HG02973 (cell line): ENCODE results near the gene RGS6.

Experiments
- ATAC-seq: cut with Tn5 transposase; IDR thresholded peaks from one replicate; pipeline ENCODE4 v1.9.1; 2021; ENCODE audit warnings: moderate library complexity; ENCODE audit not compliant: unreplicated experiment

The RGS6 gene

DNA sequence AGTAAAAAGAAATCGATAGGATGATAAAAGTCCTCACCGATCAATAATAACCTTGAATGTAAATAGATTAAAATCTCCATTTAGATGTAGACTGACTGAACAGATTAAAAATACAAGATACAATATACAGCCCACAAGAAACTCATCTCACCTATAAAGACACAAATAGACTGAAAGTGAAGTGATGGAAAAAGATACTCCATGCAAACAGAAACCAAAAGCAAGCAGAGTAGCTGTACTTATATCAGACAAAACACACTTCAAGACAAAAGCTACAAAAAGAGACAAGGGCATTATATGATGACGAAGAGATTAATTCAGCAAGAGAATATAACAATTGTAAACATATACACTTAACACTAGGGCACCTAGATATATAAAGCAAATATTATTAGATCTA lies 444.8 kb downstream of the RGS6 start:
- no peak for ATAC-seq

DNA sequence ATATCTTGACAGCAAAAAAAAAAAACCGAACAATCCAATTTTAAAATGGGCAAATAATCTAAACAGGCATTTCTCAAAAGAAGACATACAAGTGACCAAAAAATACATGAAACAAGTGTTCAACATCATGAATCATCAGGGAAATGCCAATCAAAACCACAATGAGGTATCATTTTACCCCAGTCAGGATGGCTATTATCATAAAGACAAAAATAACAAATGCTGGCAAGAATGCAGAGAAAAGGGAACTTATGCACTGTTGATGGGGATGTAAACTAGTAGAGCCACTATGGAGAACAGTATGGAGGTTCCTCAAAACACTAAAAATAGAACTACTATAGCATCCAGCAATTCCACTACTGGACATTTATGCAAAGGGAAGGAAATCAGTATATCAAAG lies 448.2 kb downstream of the RGS6 start:
- ATAC-seq: no peak

DNA sequence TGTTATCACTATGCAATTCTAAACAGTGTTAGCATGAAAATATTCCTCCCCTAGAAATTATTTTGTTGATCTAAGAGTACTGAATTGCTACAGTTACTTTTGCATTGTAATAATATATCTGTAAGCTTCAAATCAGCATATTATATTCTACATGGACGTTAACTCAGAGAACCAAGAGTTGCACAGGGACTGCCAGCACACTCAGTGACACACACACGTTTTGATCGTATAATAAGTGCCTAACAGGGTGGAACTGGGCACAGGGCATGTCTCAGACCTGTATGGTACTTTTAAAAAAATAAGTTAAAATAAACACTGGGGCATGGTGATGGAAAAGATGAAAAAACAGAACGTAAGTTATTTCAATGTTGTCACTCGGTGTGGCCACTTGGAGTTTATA lies 451.6 kb downstream of the RGS6 start:
- no peak for ATAC-seq

DNA sequence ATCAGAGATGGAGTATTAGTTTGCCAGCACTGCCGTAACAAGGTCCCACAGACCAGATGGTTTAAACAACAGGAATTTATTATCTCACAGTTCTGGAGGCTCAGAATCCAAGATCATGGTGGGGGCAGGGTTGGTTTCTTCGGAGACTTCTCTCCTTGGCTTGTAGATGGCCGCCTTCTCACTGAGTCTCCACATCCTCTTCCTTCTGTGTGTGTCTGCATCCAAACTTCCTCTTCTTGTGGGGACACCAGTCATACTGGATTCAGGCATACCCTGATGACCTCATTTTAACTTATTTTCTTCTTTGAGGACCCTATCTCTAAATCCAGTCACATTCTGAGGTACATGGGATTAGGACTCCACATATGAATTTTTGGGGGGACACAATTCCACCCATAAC lies 455.5 kb downstream of the RGS6 start:
- ATAC-seq: no peak

DNA sequence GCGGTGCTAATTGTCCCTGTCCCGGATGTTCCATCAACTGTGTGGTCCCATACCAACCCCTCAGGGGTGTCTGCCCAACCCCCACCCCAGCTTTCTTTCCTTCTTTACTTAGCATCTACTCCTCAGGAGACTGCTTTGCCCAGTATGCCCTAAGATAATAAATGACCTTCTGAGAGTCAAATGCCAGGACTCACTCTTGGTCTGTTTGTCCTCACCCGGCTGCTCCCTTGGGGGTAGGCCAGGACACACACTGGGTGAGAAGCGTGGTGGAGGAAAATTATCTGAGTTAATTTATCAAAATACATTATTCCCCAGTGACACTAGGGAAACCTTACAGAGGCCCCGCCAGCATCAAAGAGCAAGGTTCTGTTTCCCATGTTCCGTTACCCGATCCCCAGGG lies 457.0 kb downstream of the RGS6 start:
- no peak for ATAC-seq

DNA sequence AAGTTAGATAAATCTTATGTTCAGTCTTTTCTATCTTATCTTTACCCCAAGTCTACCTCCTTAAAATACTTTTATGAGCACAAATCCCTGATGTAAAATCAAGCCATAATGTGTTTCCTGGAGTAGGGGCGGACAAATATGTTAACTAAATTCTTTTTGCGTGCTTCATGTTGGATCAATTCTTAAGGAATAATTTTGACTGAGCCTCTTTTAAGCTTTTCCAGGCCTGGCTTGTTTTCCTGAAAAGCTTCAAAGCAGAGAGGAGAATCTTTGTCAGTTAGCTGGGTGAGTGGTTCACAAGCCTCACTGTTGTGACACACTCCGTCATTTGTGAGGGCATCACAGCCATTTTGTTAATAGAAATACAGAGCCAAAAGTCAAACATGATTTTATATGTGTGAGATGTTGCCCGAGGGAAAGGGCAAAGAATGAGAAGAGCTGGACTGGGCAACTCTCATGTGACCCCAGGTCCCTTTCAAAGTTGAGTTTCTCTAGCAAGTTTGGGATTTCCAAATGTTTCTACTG lies 468.9 kb downstream of the RGS6 start:
- ATAC-seq: no peak

DNA sequence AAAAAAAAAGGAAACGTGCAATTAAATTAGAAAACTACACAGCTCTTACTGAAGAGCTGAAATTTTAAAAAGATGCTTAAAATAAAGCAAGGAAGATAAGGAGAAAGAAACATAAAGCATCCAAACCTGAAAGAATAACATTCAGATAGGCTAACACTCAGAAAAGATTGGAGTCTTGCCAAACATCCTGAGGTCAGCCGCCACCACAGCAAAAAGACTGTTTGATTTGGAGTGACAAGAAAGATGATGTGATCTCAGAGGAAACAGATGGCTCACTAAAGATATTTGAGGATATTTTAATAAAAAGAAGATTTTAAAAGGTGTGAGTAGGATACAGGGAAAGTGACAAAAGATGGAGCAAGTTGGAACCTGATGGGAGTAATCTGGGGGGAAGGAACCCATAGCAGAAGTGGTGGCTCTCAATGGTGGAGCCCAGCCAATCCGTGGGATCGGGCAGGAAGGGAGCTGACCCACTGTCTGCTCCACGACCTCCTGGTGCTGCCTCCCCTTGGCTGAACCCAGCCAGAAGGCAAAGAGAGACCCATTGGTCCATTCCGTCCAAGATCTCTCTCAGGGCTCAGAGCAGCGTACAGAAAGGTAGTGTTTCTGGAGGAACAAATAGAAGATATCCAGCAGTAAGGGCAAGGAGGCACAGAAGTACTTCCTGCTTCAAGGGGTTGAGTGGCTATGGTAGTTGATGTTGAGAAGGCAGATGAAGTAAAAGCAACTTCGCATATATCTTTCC lies 469.6 kb downstream of the RGS6 start:
- ATAC-seq: no peak

DNA sequence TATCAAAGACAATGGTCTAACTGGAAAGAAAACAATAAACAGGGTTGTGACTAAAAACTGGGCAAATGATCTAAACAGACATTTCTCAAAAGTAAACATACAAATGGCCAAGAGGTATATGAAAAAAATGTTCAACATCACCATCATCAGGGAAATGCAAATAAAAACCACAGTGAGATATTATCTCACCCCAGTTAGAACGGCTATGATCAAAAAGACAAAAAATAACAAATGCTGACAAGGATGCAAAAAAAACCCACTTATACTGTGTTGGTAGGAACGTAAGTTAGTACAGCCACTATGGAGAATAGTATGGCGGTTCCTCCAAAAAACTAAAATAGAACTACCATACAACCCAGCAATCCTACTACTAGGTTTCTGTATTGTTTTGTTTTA lies 470.1 kb downstream of the RGS6 start:
- ATAC-seq: no peak

DNA sequence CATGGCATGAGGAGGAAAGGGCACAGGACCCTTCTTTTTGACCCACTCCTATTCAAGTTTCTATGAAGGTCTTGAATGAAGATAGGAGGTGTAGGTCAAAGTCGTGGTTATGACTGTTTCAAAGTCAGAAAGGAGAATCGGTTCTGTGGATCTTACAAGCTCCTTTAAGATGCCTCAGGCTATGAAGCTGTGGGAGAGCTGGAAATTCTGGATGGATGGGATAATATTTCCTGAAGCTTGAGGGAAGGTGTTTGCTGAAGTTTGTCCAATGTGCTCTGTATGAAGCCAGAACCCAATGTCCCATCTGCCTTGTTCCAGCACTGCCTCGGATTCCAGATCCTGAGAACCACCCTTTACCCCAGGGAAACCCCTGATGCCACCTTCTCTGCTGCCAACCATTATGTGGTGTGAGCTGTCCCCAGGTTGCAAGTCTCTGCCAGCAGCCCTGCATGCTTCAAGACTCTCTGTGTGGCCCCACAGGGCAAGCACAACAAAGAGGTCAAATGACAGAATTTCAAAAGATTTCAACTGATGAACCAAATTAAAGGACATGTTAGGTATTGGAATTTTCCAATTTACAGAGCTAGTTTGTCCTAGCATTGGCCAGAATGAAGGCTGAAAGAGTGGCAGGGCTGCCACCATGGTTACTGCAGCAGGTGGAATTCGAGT lies 472.0 kb downstream of the RGS6 start:
- ATAC-seq: no peak

DNA sequence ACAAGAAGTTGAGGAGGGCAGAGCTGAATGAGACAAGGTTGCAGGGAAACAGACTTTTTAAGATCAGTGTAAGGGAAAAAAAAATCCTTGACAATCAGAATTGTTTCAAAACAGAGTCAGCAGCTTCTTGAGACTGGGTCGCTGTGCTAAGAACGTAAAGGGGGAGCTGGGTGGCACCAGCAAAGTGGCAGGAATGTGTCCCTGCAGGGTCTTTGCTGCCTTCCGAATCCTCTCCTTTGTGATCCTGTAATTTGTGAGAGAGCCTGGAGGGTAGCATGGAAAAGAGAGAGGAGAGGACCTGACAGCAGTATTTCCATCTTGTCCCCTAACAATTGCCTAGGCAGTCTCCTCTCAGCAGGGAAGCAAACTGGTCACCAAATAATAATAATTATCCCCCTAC lies 472.8 kb downstream of the RGS6 start:
- no peak for ATAC-seq

DNA sequence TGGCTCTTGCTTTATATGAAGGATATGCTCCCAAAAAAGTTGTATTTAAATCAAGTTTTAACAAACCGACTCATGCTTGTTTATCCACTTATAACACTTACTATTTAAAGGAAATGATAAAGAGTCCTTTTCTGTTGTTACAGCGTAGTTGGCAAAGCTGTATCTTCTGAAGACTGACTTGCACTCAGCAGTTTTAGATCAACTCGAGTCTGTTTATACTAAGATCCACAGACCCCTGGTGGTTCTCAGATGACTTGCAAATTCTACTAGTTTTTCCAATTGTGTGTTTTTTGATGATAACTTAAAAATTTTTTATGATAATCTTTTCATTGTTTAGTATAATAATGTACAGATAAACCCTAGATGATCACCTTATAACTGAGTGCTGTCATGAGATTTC lies 475.8 kb downstream of the RGS6 start:
- no peak for ATAC-seq

DNA sequence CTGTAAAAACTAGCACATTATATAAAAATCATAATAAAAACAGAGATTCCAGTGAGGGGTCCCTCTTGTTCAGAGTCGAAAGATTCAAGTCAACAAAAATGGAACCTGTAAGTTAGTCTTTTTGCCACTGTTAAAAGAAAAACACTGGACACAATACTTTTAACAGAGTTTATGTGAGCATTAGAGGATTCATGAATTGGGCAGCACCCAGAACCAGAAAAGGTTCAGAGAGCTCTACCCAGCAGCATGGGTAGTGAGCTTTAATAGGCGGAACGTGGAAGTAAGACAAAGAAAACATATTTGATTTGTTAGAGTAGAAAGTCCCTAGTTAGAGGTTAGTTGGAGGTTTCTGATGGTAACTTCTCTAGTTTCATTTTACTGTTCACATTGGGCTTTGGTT lies 476.8 kb downstream of the RGS6 start:
- ATAC-seq: no peak

DNA sequence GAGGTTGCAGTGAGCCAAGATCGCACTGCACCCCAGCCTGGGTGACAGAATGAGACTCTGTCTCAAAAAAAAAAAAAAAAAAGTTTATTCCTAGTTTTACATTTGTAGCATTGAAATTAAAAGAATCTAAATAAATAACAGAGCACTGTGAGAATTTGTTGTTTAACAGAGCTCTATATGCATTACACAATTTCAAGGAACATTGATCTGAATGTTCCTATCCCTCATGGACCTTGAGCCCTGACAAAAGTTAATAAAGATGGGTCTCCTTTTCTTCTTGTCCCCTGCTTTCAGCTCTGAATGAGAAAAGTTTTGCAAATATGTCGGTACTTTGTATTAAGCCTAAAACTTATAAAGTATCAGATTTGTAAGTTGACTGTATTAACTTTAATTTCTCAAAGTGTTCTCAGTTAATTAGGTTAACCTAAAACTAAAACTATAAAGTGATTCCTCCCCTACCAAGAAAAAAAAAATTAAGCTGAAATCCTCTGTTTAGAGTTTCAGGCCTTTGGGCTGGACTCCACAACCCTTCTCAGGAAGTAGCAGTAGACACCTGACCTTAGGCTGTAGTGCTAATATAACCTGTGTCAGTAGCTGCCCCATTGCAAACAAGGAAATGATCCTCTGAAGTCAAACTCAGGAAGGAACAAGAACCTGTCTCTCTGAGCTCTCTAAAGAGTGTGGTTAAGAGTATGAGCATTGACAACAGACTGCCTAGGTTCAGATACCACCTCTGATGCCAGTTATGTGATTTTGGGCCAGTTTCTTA lies 484.0 kb downstream of the RGS6 start:
- ATAC-seq: no peak

DNA sequence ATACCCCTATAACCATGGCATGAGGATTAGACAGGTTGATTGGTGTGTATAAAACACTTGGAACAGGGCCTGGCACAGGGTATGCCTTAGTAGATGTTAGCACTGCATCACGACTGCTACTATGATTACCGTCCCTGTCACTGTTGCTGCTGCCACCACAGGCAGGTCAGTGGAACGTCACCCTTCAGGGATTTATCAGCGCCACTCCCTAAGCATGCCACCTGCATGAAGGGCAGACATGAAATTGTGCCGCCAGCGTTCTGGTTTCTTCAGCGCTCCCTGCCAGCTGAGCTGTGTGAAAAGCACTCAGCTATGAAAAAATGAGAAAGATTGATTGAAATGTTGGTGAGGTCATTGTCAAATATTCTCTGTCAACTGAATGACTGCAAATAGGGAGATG lies 484.7 kb downstream of the RGS6 start:
- ATAC-seq: no peak

DNA sequence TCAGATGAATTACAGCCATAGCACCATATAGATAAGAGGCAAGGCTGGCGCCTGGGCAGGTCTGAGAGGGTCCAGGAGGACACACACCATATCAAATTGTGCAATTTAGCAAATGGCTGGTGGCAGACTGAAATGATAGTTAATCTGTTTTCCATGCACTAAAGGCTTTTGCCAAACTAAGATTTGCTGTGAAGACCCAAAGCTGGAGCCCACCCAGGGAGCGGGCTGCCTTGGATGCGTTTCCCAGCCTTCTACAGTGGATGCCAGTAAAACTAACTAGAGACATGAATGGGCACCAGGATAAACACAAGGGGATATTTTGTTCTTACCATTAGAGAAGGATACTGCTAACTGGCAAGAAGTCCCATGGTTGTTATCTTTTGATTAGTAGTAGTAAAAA lies 486.6 kb downstream of the RGS6 start:
- no peak for ATAC-seq

DNA sequence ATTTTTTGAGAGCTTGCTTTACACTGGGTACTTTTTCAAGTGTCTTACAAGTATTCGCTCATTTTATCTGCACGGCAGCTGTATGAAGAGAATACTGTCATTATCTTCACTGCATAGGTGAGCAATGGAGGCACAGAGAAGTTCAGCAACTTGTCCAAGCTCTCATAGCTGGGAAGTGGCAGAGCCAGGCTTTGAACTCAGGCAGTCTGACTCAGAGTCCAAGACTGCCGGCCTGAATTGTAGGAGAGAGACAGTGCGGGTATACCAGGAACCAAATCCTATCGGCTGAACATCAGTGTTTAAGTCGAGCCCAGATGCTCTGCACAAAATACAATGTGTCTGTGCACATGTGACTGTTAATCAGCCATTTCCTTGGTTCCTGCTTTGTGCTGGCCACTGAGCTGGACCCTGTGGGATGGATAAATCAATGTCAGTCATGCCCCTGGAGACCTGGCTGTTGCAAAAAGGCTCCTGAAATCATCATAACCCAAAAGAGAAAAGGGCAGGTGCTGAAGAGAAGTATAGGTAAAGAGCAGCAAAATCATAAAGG lies 487.1 kb downstream of the RGS6 start:
- no peak for ATAC-seq

DNA sequence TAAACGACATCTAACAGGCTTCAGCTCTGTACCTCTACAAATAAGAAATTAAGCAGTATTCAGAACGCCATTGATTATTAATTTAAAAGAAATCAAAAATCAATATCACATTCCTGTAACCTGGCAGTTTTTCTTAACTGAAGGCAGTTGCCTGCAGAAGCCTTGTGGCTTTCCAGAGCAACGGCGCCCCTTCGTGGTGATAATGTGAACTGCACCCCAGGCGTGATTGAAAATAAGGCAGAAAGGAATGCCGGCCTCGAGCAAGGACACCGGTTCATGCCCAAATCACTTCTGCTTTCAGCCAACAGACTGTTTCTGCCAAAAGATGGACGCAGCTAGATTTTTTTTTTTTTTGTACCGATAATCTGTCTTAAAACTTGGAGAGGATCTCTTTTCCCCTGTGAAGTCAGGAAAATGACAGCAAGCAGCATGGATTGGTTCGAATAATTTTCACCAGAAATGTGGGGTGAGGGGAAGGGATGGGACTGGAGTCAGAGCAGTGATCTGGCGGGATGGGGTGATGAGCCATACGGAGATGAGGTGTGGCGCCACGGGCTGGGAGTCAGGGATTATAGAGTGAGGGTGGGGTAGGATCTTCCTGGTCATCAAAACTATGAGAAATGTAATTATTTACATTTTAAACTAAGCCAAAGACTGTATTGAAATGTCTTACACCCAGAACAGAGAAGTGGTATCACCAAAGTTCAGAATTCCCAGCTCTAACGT lies 488.7 kb downstream of the RGS6 start:
- ATAC-seq: no peak

DNA sequence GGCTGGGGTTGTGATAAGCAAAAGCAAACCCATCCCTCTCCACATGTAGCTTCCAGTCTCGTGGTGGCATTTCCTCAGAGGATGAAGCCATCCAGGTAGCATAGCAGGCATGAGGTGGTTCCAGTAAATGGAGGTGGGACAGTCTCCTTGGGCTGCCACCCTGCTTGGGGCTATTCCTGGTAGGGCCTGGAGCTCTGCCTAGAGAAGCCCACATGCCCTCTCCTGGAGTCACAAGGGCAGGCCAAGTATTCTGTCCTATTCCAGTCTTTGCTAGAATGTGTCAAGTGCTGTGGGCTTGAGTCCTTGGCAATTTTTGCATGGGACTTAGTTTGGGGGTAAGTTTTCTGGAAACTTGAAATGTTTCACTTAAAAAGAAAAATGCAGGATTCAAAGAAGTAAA lies 491.7 kb downstream of the RGS6 start:
- ATAC-seq: no peak

DNA sequence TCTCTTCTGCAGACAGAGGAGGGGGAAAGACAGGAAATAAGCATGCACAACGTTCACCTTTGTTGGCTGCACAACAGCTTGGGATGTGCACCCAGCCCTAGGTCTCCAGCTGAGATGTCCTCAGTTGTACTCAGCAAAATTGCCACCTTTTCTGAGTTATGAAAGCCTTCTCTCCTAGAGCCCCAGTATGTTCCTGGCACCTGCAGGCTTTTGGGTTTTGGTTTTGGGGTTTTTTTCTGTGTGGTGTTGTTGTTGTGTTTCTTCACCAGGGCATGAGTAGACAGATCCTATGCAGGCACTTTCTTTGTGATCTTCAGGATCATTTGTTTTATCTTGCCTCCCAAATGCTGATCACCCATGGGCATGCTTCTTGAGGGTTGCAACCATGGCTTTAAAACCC lies 498.2 kb downstream of the RGS6 start:
- ATAC-seq: no peak

DNA sequence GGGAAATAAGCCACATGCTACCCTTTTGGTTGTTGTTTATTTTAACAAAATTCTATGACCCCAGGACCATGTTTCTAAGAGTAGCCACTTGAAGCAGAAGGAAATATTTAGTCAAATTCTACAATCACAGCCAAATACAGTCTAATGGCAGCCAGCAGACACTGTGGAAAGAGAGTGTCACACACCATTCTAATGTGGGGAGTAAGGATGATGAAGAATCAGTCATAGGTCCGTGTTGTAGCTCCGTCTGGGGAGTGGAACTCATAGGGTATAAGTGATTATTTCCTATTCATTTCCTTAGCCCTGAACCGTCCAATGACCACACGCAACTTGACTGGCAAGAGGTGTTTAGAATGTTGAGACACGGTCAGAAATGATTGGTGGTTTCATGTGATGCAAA lies 500.5 kb downstream of the RGS6 start:
- ATAC-seq: no peak

DNA sequence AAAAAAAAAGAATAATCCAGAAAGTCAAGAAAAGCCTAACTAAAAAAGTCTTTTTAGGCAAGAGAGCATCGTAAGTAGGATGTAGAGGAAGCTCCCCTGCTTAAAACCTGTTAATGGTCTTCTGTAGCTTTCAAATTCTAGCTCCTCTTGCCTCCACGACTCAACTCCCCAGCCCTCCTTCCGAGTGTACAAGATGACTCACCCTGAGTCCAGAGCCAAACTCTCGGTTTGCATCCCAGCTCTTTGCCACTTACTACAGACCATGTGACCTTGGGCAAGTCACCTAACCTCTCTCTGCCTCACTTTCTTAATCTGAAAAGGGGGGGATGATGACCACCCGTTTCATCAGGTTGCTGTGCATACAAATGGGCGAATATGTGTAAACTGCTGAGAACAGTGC lies 501.3 kb downstream of the RGS6 start:
- no peak for ATAC-seq
